MCF 10A (cell line): ENCODE measurements around the gene NOCT. TPM values are rescaled to one million over a fixed set of nuclear protein-coding genes. Genes with fewer than 3 reads are reported as not detected.

ENCODE experiments used
- BruUV-seq: library from RNA; stranded (reverse); fragments of 400-500 nt; replicated peaks from 2 replicates; lab custom pipeline; 2021; lab: Mats Ljungman, UMichigan
- CTCF ChIA-PET: fragments of 300-600 bp; sonication (Branson Sonifier 250); formaldehyde crosslinking; extraction: SDS; loops from one replicate; lab custom pipeline; 2021; ENCODE audit warnings: antibody characterized with exemption, inconsistent platforms; lab: Yijun Ruan, JAX
- POLR2A ChIA-PET: fragments of 300-600, 350-650 bp; sonication (Branson Sonifier 250); formaldehyde crosslinking; extraction: SDS; loops from one replicate; lab custom pipeline; 2020; ENCODE audit warnings: antibody characterized with exemption, inconsistent platforms; lab: Yijun Ruan, JAX
- DNase-seq: peaks from one replicate; pipeline ENCODE4 v3.0.0-alpha.2; 2018; ENCODE audit not compliant: unreplicated experiment
- H3K27ac Mint-ChIP-seq: one replicate; pipeline ENCODE4 v1.8.0; 2022; ENCODE audit warnings: mild to moderate bottlenecking, low read depth, mixed read lengths; ENCODE audit not compliant: unreplicated experiment
- H3K27me3 Mint-ChIP-seq: one replicate; pipeline ENCODE4 v1.8.0; 2022; ENCODE audit warnings: mixed read lengths; ENCODE audit not compliant: insufficient read depth, unreplicated experiment
- H3K36me3 Mint-ChIP-seq: one replicate; pipeline ENCODE4 v1.8.0; 2022; ENCODE audit warnings: mild to moderate bottlenecking, moderate library complexity, mixed read lengths; ENCODE audit not compliant: insufficient read depth, unreplicated experiment
- H3K4me1 Mint-ChIP-seq: one replicate; pipeline ENCODE4 v1.8.0; 2022; ENCODE audit warnings: mixed read lengths; ENCODE audit not compliant: insufficient read depth, unreplicated experiment
- H3K4me3 Mint-ChIP-seq: one replicate; pipeline ENCODE4 v1.8.0; 2022; ENCODE audit warnings: mild to moderate bottlenecking, moderate library complexity, mixed read lengths; ENCODE audit not compliant: unreplicated experiment
- H3K9me3 Mint-ChIP-seq: one replicate; pipeline ENCODE4 v1.8.0; 2022; ENCODE audit warnings: mixed read lengths; ENCODE audit not compliant: unreplicated experiment
- CTCF ChIP-seq: fragments of 200-600 bp; IDR thresholded peaks from one replicate; pipeline ENCODE4 v1.8.0; 2022; ENCODE audit warnings: antibody characterized with exemption, mild to moderate bottlenecking; ENCODE audit not compliant: unreplicated experiment
- intact Hi-C: fragments of 100-400 bp; cut with micrococcal nuclease; formaldehyde crosslinking; loops from 2 replicates; pipeline ENCODE4 v1.14.1; 2022
- total RNA-seq: library from RNA; stranded (reverse); gene quantifications from 2 replicates; pipeline ENCODE4 v1.2.3, GENCODE V29; 2022

NOCT gene
- total RNA-seq, 1 experiment from 2014 or later, result 25.5 TPM

GRCh38 chr4:139083956-139084803 is 68.6 kb downstream of the NOCT start:
- ChIA-PET POLR2A (interaction anchor here (0.6 to 10.7 kb wide), 20 partner anchors 11 to 1067 kb away, joined by 3 to 163 read pairs (median 4); partner anchors contain the start of genes ELF2, NAA15, NDUFC1 and NOCT), CTCF (interaction anchor here (0.6 to 1.6 kb wide), 3 partner anchors 54 to 83 kb away, joined by 3 to 6 read pairs (median 4); no protein-coding TSS in a partner anchor)
- Mint-ChIP-seq H3K27me3 (no peaks in the 10 kb centered on the region), H3K36me3 (peaks cover 22% of the 10 kb centered on the region), H3K27ac (peak overlapping the region; percentile 95), H3K9me3 (no peaks in the 10 kb centered on the region), H3K4me1 (peaks cover 15% of the 10 kb centered on the region), H3K4me3 (peak overlapping the region; percentile 97)
- intact Hi-C loops, result loop anchor here (2.0 to 5.0 kb wide), 3 partner anchors 53 to 218 kb away; partner anchors contain the start of genes NAA15, NDUFC1 and NOCT
- no peak for TF ChIP-seq CTCF
- DNase-seq, result peak; percentile 91
- BruUV-seq, result no TSS peak

DNA sequence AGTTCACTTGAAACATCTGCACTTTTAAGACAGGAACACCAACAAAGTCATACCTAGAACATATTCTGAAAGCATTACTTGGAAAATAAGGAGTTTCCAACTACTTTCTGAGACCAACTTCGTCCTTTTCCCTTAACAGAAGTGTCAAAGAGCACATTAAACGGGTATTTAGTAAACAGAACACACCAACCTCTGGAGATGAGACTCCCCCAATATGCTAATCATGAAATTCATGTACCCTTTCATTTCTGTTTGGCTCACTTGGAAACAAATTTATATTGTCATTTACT is 69.2 kb downstream of the NOCT start:
- TF ChIP-seq CTCF, result no peak
- peak overlapping the region; percentile 97 for H3K4me3 Mint-ChIP-seq
- no peaks in the 10 kb centered on the region for H3K9me3 Mint-ChIP-seq
- intact Hi-C loops, result loop anchor here (2.0 to 5.0 kb wide), 3 partner anchors 54 to 218 kb away; partner anchors contain the start of genes NAA15, NDUFC1 and NOCT
- ChIA-PET CTCF (interaction anchor here (0.6 to 1.6 kb wide), 3 partner anchors 54 to 83 kb away, joined by 3 to 6 read pairs (median 4); no protein-coding TSS in a partner anchor), POLR2A (interaction anchor here (0.9 to 10.7 kb wide), 11 partner anchors 11 to 1066 kb away, joined by 3 to 163 read pairs (median 18); partner anchors contain the start of genes ELF2, NAA15, NDUFC1 and NOCT)
- DNase-seq, result no peak
- peaks cover 15% of the 10 kb centered on the region for H3K4me1 Mint-ChIP-seq
- no peaks in the 10 kb centered on the region for H3K27me3 Mint-ChIP-seq
- H3K27ac Mint-ChIP-seq, result peak overlapping the region; percentile 95
- no TSS peak for BruUV-seq
- H3K36me3 Mint-ChIP-seq, result peaks cover 22% of the 10 kb centered on the region

DNA sequence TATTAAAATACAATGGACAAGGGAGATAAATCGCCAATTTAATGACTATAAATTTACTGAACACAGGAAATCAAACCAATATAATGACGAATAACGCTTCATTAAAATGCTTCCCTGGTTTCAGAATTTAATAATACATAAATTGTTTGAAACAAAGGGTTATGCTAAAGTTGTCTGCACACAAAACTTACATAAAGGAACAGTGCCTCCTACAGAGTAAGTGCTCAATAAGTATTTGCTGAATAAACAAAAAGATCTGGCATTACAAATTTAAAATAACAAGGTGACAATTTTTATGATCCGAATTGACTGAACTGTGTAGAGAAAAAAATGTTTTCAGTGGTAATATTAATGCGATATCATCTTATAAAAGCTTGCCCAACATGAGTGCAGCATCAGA is 69.6 kb downstream of the NOCT start:
- ChIA-PET CTCF (interaction anchor here (0.6 to 2.3 kb wide), 5 partner anchors 35 to 82 kb away, joined by 3 to 17 read pairs (median 3); no protein-coding TSS in a partner anchor), POLR2A (interaction anchor here (0.5 to 10.7 kb wide), 15 partner anchors 8 to 1066 kb away, joined by 3 to 163 read pairs (median 12); partner anchors contain the start of genes ELF2, NAA15, NDUFC1 and NOCT)
- peaks cover 15% of the 10 kb centered on the region for H3K4me1 Mint-ChIP-seq
- DNase-seq, result peak; percentile 29
- no peaks in the 10 kb centered on the region for H3K27me3 Mint-ChIP-seq
- BruUV-seq, result no TSS peak
- peaks cover 22% of the 10 kb centered on the region for H3K36me3 Mint-ChIP-seq
- TF ChIP-seq CTCF, result peak; percentile 24
- no peaks in the 10 kb centered on the region for H3K9me3 Mint-ChIP-seq
- intact Hi-C loops, result loop anchor here (2.0 kb wide), 1 partner anchor 54 kb away; no protein-coding TSS in a partner anchor
- H3K4me3 Mint-ChIP-seq, result peak overlapping the region; percentile 97
- peak overlapping the region; percentile 95 for H3K27ac Mint-ChIP-seq

GRCh38 chr4:139092271-139092670 is 76.7 kb downstream of the NOCT start:
- Mint-ChIP-seq H3K27me3 (no peaks in the 10 kb centered on the region), H3K27ac (no peak overlapping the region), H3K4me1 (peaks cover 5% of the 10 kb centered on the region), H3K36me3 (peaks cover 9% of the 10 kb centered on the region), H3K9me3 (no peaks in the 10 kb centered on the region), H3K4me3 (no peak overlapping the region)
- no peak for TF ChIP-seq CTCF
- intact Hi-C loops, result no loop called here
- DNase-seq, result no peak
- BruUV-seq, result no TSS peak
- POLR2A ChIA-PET, result no interaction called here
- CTCF ChIA-PET, result interaction anchor here (0.6 to 0.9 kb wide), 2 partner anchors 20 to 76 kb away, joined by 3 read pairs; no protein-coding TSS in a partner anchor
